Measurements from ENCODE around the gene FRYL.

DNA sequence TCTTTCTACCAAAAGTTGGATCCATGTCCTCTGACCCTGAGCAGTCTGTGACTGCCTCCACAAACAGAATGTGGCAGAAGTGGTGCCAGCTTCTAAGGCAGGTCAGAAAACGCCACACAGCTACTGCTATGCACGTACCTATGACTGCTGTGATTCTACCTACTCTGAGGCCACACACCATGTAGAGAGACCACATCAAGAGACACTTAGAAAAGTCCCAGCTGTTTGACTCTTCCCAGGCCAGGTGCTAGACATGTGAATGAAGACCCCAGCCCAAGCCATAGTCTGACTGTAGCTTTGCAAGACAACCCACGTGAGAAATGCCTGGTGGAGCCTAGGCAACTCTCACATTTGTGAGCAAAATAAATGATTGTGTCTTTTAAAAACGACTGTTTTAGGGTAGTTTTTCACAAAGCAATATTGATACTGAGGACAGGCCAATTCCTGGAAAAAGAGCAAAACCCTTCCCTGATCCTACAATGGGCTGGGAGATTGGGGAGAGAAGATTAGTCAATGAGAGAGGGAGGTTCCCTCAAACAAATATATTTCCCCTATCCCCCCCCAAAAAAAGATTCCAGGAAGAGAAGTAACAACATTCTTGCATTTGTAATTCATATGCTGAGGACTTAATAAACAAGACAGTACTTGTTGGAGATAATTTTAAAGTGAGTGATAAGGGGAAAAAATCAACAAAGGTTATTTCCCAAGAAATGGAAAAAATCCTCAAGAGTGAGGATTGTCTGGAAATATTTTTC is 33.3 kb downstream of the FRYL start:
- TF ChIP-seq, protein P1, sequence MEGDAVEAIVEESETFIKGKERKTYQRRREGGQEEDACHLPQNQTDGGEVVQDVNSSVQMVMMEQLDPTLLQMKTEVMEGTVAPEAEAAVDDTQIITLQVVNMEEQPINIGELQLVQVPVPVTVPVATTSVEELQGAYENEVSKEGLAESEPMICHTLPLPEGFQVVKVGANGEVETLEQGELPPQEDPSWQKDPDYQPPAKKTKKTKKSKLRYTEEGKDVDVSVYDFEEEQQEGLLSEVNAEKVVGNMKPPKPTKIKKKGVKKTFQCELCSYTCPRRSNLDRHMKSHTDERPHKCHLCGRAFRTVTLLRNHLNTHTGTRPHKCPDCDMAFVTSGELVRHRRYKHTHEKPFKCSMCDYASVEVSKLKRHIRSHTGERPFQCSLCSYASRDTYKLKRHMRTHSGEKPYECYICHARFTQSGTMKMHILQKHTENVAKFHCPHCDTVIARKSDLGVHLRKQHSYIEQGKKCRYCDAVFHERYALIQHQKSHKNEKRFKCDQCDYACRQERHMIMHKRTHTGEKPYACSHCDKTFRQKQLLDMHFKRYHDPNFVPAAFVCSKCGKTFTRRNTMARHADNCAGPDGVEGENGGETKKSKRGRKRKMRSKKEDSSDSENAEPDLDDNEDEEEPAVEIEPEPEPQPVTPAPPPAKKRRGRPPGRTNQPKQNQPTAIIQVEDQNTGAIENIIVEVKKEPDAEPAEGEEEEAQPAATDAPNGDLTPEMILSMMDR (conservative IDR thresholded peaks at IDR 0.05; ENCODE audit: low read depth, low read length) = no peak
- no peak for TF ChIP-seq EZH2 (IDR thresholded peaks at IDR 0.05; ENCODE audit: borderline replicate concordance, low read depth, low read length, poor library complexity, severe bottlenecking)

Measured in A673 (cell line).